GM21786 (cell line): ENCODE measurements around the gene LCN12.

Experiments used
- ATAC-seq: cut with Tn5 transposase; IDR thresholded peaks from one replicate; pipeline ENCODE4 v1.9.1; 2021; ENCODE audit not compliant: unreplicated experiment

LCN12 gene

GRCh38 chr9:136944519-136945332 lies 7.3 kb upstream of the LCN12 start, which contains the start of the genes C8G and FBXW5:
C8G (plus strand) TSS chr9:136945243; CDS start chr9:136945321, 78 bp downstream.
FBXW5 (minus strand) TSS chr9:136944738; CDS start chr9:136944083, 655 bp downstream.
- ATAC-seq: peak; percentile 81

- no peak for ATAC-seq
These were observed 6.5 kb upstream of the LCN12 start for GRCh38 chr9:136945333-136946227.

- ATAC-seq: no peak
These were observed 5.6 kb upstream of the LCN12 start for GRCh38 chr9:136946228-136947027.

- no peak for ATAC-seq
These were observed 4.8 kb upstream of the LCN12 start for GRCh38 chr9:136947028-136947891.

- no peak for ATAC-seq
These were observed 4.0 kb upstream of the LCN12 start for GRCh38 chr9:136947955-136948510.

- ATAC-seq: no peak
These were observed 2.7 kb upstream of the LCN12 start for GRCh38 chr9:136949239-136949816.

- peak; percentile 87 for ATAC-seq
These were observed 2.0 kb upstream of the LCN12 start for GRCh38 chr9:136949817-136950655.

- no peak for ATAC-seq
These were observed 1.3 kb upstream of the LCN12 start for GRCh38 chr9:136950656-136951276.

GRCh38 chr9:136952321-136952850 lies 313 bp downstream of the LCN12 start:
- ATAC-seq: no peak

GRCh38 chr9:136952876-136953770 lies 1.1 kb downstream of the LCN12 start:
- ATAC-seq: no peak

GRCh38 chr9:136953771-136954269 lies 1.7 kb downstream of the LCN12 start:
- no peak for ATAC-seq

GRCh38 chr9:136954270-136955083 lies 2.4 kb downstream of the LCN12 start:
- ATAC-seq: no peak

- no peak for ATAC-seq
These were observed 3.3 kb downstream of the LCN12 start for GRCh38 chr9:136955202-136955942.

- no peak for ATAC-seq
These were observed 3.9 kb downstream of the LCN12 start for GRCh38 chr9:136955943-136956335.

GRCh38 chr9:136956604-136957003 lies 4.5 kb downstream of the LCN12 start:
- no peak for ATAC-seq
